HepG2 (cell line): ENCODE measurements around the gene C19orf73. TPM values are rescaled to one million over a fixed set of nuclear protein-coding genes. Genes with fewer than 3 reads are reported as not detected.

ENCODE experiments used
- CHD2 ChIP-seq: IDR thresholded peaks from 2 replicates; pipeline ENCODE4 v1.6.1; 2011; ENCODE audit warnings: low read depth, low read length, improper control_type of control experiment
- GZF1 ChIP-seq: sonication (generic); formaldehyde crosslinking; IDR thresholded peaks from 2 replicates; pipeline ENCODE4 v1.5.1; 2020; ENCODE audit warnings: mild to moderate bottlenecking, missing genetic modification reagents
- NR2C2 ChIP-seq: sonication (generic); formaldehyde crosslinking; IDR thresholded peaks from 2 replicates; pipeline ENCODE4 v1.4.0; 2020; ENCODE audit warnings: missing genetic modification reagents, mild to moderate bottlenecking, moderate library complexity, borderline replicate concordance
- PHB2 ChIP-seq: fragments of 450-650 bp; IDR thresholded peaks from 2 replicates; pipeline ENCODE4 v1.6.1; 2018; ENCODE audit not compliant: partially characterized antibody
- RFXANK ChIP-seq: IDR thresholded peaks from 2 replicates; pipeline ENCODE4 v1.6.1; 2016
- ZNF232 ChIP-seq: sonication (generic); formaldehyde crosslinking; IDR thresholded peaks from 2 replicates; pipeline ENCODE4 v1.4.0; 2020; ENCODE audit warnings: missing genetic modification reagents, borderline replicate concordance
- ZNF557 ChIP-seq: sonication (generic); formaldehyde crosslinking; IDR thresholded peaks from 2 replicates; pipeline ENCODE4 v1.4.0; 2020; ENCODE audit warnings: missing genetic modification reagents
- ZNF615 ChIP-seq: sonication (generic); formaldehyde crosslinking; IDR thresholded peaks from 2 replicates; pipeline ENCODE4 v1.5.0; 2020; ENCODE audit warnings: mild to moderate bottlenecking, missing genetic modification reagents, borderline replicate concordance
- ZNF674 ChIP-seq: sonication (generic); formaldehyde crosslinking; IDR thresholded peaks from 2 replicates; pipeline ENCODE4 v1.5.0; 2020; ENCODE audit warnings: low read depth, mild to moderate bottlenecking, missing genetic modification reagents
- ZNF891 ChIP-seq: sonication (generic); formaldehyde crosslinking; IDR thresholded peaks from 2 replicates; pipeline ENCODE4 v1.5.0; 2020; ENCODE audit warnings: mild to moderate bottlenecking, missing genetic modification reagents
- polyA plus RNA-seq, 8 experiments: library from polyadenylated mRNA; depleted of rRNA in 3 of 8; stranded (reverse) in 7 of 8; unstranded in 1 of 8; fragments of >200 nt; fragmentation: Illumina TruSeq in 4 of 8; extraction: Trizol in 4 of 8; gene quantifications; 2 replicates each; pipeline versions ENCODE4 v1.2.1 to v1.2.3, GENCODE V29; 2011 to 2016; ENCODE audit warnings: low read depth in 4 of 8, missing spikeins in 1 of 8, mixed read lengths in 1 of 8; ENCODE audit not compliant: insufficient read depth in 1 of 8
- total RNA-seq, 5 experiments: library from RNA; depleted of rRNA; stranded (reverse); fragments of >200 nt; fragmentation: Illumina TruSeq; extraction: Trizol; gene quantifications; 2 replicates each; pipeline ENCODE4 v1.2.3, GENCODE V29; 2016; ENCODE audit warnings: low read depth in 1 of 5
- TF ChIP-seq, protein P1 (sequence below): sonication (generic); formaldehyde crosslinking; IDR thresholded peaks from 2 replicates; pipeline ENCODE4 v1.5.1; 2020; ENCODE audit warnings: missing genetic modification reagents, mild to moderate bottlenecking, borderline replicate concordance
- TF ChIP-seq, protein P2 (sequence below): sonication (generic); formaldehyde crosslinking; IDR thresholded peaks from 2 replicates; pipeline ENCODE4 v1.4.0; 2020; ENCODE audit warnings: missing genetic modification reagents
- TF ChIP-seq, protein P3 (sequence below): sonication (generic); formaldehyde crosslinking; IDR thresholded peaks from 2 replicates; pipeline ENCODE4 v1.4.0; 2020; ENCODE audit warnings: missing genetic modification reagents
- TF ChIP-seq, protein P4 (sequence below): sonication (generic); formaldehyde crosslinking; IDR thresholded peaks from 2 replicates; pipeline ENCODE4 v1.4.0; 2020; ENCODE audit warnings: missing genetic modification reagents
- TF ChIP-seq, protein P5 (sequence below): IDR thresholded peaks from 2 replicates; pipeline ENCODE4 v1.6.1; 2016; ENCODE audit warnings: low read depth

C19orf73 gene
- total and polyA plus RNA-seq, 2 of the 13 experiments (the other 11 are each of a cell fraction or from before 2014, with no cell fraction given) = 1.4 to 1.5 TPM

DNA sequence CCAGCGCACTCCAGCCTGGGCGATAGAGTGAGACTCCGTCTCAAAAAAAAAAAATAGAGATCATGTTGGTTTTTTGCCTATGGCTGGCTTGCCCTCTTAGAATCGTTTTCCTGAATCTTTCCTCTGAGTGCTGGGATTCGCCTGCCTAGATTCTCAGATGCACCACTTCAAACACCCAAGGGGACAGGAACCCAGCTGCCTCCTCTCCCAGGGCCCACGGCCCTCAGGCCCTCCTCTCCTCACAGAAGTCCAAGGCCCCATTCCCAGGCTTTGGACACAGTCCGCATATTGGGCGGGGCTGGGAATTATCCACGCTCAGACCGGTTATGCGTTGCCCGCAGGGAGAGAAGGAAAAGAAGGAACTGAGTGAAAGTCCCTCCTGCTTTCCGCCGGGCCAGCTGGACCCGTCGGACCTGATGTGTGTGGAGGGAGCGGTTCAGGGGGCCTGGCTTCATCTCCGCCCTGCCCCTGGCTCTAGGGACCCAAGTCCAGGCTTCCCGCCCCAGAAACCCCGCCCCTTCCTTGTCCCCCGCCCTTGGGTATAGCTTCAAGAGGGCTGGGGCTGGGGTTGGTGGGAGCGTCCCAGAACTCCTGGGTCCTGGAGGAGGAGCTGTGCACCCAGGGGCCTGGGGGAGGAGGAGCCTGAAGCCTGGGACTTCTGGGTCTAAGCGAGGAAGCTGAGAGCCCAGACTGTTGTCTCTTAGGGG, 6.2 kb upstream of the C19orf73 start (continued):
- TF ChIP-seq, protein P1, sequence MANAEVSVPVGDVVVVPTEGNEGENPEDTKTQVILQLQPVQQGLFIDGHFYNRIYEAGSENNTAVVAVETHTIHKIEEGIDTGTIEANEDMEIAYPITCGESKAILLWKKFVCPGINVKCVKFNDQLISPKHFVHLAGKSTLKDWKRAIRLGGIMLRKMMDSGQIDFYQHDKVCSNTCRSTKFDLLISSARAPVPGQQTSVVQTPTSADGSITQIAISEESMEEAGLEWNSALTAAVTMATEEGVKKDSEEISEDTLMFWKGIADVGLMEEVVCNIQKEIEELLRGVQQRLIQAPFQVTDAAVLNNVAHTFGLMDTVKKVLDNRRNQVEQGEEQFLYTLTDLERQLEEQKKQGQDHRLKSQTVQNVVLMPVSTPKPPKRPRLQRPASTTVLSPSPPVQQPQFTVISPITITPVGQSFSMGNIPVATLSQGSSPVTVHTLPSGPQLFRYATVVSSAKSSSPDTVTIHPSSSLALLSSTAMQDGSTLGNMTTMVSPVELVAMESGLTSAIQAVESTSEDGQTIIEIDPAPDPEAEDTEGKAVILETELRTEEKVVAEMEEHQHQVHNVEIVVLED (CRISPR knock-in tag) = no peak
- TF ChIP-seq, protein P2, sequence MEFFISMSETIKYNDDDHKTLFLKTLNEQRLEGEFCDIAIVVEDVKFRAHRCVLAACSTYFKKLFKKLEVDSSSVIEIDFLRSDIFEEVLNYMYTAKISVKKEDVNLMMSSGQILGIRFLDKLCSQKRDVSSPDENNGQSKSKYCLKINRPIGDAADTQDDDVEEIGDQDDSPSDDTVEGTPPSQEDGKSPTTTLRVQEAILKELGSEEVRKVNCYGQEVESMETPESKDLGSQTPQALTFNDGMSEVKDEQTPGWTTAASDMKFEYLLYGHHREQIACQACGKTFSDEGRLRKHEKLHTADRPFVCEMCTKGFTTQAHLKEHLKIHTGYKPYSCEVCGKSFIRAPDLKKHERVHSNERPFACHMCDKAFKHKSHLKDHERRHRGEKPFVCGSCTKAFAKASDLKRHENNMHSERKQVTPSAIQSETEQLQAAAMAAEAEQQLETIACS = no peak
- no peak for TF ChIP-seq CHD2
- TF ChIP-seq, protein P3, sequence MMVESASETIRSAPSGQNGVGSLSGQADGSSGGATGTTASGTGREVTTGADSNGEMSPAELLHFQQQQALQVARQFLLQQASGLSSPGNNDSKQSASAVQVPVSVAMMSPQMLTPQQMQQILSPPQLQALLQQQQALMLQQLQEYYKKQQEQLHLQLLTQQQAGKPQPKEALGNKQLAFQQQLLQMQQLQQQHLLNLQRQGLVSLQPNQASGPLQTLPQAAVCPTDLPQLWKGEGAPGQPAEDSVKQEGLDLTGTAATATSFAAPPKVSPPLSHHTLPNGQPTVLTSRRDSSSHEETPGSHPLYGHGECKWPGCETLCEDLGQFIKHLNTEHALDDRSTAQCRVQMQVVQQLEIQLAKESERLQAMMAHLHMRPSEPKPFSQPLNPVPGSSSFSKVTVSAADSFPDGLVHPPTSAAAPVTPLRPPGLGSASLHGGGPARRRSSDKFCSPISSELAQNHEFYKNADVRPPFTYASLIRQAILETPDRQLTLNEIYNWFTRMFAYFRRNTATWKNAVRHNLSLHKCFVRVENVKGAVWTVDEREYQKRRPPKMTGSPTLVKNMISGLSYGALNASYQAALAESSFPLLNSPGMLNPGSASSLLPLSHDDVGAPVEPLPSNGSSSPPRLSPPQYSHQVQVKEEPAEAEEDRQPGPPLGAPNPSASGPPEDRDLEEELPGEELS (CRISPR knock-in tag) = no peak
- no peak for TF ChIP-seq RFXANK (CRISPR knock-in tag)
- no peak for TF ChIP-seq ZNF557 (CRISPR knock-in tag)
- TF ChIP-seq, protein P4, sequence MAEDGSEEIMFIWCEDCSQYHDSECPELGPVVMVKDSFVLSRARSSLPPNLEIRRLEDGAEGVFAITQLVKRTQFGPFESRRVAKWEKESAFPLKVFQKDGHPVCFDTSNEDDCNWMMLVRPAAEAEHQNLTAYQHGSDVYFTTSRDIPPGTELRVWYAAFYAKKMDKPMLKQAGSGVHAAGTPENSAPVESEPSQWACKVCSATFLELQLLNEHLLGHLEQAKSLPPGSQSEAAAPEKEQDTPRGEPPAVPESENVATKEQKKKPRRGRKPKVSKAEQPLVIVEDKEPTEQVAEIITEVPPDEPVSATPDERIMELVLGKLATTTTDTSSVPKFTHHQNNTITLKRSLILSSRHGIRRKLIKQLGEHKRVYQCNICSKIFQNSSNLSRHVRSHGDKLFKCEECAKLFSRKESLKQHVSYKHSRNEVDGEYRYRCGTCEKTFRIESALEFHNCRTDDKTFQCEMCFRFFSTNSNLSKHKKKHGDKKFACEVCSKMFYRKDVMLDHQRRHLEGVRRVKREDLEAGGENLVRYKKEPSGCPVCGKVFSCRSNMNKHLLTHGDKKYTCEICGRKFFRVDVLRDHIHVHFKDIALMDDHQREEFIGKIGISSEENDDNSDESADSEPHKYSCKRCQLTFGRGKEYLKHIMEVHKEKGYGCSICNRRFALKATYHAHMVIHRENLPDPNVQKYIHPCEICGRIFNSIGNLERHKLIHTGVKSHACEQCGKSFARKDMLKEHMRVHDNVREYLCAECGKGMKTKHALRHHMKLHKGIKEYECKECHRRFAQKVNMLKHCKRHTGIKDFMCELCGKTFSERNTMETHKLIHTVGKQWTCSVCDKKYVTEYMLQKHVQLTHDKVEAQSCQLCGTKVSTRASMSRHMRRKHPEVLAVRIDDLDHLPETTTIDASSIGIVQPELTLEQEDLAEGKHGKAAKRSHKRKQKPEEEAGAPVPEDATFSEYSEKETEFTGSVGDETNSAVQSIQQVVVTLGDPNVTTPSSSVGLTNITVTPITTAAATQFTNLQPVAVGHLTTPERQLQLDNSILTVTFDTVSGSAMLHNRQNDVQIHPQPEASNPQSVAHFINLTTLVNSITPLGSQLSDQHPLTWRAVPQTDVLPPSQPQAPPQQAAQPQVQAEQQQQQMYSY = peak; percentile 93
- no peak for TF ChIP-seq GZF1 (CRISPR knock-in tag)
- no peak for TF ChIP-seq ZNF674 (CRISPR knock-in tag)
- TF ChIP-seq NR2C2 (CRISPR knock-in tag) = no peak
- TF ChIP-seq ZNF891 (CRISPR knock-in tag) = 0 out of 2 replicates have a peak, but pooled peaks have one; percentile 24
- TF ChIP-seq PHB2 = no peak
- TF ChIP-seq, protein P5, sequence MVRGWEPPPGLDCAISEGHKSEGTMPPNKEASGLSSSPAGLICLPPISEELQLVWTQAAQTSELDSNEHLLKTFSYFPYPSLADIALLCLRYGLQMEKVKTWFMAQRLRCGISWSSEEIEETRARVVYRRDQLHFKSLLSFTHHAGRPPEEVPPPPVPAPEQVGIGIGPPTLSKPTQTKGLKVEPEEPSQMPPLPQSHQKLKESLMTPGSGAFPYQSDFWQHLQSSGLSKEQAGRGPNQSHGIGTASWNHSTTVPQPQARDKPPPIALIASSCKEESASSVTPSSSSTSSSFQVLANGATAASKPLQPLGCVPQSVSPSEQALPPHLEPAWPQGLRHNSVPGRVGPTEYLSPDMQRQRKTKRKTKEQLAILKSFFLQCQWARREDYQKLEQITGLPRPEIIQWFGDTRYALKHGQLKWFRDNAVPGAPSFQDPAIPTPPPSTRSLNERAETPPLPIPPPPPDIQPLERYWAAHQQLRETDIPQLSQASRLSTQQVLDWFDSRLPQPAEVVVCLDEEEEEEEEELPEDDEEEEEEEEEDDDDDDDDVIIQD = no peak
- no peak for TF ChIP-seq ZNF615 (CRISPR knock-in tag)
- TF ChIP-seq ZNF232 (CRISPR knock-in tag) = no peak
